NCI-H446 (cell line): Measurements from ENCODE around the gene TMEM120B.
A peak's percentile ranks its signal among the peaks of the same experiment; 100 is the strongest.

Experiments used
- DNase-seq, 2 experiments: peaks; one replicate each; lab custom pipeline; 2025; lab: John Stamatoyannopoulos, UW

TMEM120B gene

DNA sequence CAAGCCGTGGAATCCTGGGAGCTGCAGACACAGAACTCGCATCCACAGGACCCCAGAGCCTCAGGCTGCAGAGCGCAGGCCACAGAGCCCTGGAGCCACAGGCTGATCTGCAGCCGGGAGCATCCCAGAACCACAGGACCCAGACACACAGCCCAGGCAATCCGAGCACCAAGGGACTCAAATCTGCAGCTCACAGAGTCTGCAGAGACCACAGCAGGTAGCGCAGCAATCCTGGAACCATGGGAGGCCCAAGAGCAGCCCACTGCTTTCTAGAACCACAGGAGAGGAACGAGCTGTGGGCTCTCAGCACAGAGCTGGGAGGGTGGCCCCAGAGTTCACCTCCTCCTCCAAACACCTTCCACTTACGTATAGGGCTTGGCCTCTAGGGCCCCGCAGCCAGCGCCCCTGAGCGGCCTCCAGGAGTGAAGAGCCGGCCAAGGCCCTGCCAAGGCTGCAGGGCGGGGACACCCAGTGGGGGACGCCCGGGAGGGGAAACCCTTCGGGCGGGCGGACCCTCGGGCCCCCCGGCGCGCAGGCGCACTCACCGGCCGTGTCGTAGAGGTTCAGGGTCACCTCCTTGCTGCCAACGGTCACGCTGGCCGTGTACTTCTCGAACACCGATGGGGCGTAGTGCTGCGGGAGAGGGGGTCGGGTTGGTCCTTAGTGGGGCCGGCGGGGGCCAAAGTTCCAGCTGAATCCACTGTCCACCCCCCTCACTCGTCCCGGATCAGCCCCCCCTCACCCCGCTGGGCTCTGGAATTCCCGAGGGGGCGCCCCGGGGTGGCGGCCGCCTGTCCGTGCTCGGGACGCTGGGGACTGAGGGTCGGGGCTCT is 80.3 kb downstream of the TMEM120B start:
- DNase-seq: no peak

DNA sequence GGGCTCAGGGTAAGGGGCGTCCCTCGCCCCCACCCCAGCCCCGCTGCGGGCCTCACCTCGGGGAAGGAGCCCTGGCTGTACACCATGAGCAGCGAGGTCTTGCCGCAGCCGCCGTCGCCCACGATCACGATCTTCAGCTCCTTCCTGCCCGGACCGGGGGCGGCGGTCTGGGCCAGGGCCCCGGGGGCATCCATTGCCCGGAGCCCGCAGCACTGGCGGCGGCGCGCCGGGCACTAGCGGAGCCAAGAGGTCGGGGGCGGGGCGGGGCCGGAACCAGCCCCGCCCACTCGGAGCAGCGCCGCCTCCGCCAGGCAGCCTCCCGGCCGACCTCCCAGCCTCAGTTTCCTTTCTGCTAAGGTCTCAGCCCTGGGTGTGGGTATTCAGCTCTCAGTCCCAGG is 80.9 kb downstream of the TMEM120B start, which contains the start of gene RHOF:
RHOF (minus strand) TSS at position 249 of the 398 bp plus-strand sequence; CDS start at position 194, 55 bp downstream.
- no peak for DNase-seq

DNA sequence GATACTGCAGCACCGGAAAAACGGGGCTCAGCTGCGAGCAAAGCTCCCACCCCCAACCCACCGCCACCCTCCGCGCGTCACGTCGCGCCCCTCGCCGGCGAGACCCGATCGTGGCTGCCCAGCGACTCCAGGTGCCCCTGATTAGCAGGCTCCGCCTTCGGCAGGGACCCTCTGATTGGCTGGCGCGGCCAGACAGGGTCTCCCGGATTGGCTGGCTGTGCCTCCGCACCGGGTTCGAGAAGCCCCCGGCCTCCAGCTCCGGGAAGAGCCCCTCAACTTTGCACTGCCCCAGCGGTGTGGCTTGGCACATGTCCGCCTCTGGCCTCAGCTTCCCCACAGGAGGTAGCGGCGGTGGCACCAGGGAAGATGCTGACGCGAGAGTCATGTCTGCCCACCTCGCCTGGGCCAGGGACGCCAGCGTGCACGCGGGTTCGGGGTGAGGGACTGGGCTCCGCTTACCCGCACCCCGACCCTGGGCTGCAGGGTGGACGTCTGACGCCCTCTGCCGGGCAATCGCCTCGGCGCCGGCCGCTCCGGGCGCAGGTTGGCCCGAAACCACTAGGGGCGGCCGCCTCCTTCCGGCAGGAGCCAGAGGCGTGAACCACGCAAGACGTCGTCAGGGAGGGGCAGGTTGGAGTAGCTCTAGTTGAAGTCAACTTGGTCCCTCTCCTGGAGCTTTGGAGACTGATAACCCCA is 81.4 kb downstream of the TMEM120B start:
- DNase-seq: peak; percentile 64 to 91

DNA sequence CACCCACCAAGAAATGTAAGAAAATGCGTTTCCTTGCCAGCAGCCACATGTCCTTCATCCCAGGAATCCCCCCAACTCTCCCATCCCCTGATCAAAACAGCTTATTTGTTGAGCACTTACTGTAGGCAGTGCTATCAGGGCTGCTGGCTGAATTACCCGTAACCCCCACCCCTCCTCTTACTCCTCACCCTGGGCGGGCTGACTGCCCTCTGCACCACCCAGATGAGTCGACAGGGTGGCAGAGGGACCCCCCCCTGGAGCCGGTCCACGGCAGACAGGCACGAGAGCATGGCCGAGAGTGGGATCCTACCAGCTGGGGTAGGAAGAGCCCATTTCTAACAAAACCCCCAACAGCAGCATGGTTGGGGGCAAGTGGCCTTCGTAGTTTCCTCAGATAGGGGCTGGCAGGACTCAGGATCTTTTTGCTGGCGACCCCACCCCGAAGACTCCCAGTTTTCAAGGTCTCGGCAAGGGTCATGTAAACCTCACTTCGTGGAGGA is 82.0 kb downstream of the TMEM120B start:
- DNase-seq: no peak

DNA sequence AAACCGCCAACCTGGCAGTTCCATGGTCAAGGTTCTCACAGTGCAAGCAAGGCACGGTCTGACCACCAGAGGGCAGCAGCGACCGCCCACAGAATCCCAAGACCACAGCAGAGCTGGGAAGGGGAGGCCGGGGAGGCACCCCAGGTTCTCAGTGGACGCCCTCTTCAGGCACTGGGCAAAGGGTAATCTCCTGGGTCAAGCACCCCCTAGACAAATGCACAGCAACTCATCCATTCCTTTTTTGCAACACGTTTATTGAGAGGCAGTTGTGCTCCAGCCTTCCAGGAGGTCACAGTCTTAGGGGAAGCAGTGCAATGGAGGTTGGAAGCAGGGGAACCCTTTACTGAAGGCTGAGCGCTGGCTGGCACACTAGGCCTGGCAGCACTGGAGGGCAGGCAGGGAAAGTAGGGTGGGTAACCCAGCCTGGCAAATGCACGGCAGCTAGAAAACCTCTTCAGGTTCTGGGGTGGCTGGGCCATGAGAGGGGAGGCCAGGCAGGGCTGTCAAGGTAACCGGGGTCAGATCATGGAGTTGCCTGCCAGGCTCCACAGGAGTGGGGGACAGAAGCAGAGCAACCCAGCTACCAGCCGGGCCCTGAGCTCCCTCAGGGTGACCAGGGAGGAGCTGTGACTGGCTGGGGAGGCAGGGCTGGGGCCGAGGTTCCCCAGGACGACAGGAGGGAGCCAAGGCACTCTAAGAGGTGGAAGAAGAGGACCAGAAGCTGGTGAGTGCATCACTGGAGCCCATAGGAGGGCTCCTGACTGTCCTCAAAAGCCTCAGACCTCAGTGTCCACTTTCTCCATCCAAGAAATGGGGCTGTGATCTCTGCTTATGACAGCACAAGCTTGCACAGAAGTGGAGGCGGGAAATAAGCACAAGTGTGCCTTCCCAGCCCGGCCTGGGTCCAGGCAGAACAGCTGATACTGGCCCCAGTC is 82.7 kb downstream of the TMEM120B start:
- DNase-seq: peak; percentile 71 to 78

DNA sequence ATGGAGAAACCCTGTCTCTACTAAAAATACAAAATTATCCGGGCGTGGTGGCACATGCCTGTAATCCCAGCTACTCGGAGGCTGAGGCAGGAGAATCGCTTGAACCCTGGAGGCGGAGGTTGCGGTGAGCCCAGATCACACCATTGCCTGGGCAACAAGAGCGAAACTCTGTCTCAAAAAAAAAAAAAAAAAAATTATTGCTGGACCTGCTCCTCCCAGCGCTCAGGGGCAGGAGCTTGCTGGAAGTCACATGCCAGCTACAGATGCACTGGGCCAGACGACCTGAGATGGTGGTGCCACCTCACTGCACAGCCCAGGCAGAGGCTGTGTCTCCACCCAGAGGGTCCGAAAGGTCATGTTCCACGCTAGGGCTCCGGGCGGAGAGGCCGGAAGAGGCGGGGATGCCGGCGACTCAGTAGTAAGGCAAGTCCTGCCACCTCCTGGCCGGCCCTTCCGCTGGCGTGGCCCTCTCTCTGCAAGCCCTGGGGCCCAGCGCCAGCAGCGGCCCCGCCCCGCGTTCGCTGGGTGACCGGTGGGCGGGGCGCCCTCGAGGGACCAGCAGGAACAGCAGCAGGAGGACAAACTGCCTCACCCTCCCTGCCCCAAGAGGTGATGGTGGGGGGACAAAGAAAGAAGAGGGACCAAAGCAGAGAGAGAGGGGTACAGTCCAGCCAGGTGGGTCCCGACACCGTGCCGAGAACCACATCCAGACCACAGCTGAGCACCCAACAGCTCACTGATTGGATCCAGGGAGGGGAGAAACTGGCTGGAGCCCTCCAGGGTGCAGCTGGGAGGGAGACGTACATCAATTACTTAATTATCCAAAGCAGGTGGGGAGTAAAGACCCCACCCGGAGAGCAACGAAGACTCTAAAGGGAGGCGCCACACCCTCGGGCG is 84.6 kb downstream of the TMEM120B start:
- DNase-seq: no peak

DNA sequence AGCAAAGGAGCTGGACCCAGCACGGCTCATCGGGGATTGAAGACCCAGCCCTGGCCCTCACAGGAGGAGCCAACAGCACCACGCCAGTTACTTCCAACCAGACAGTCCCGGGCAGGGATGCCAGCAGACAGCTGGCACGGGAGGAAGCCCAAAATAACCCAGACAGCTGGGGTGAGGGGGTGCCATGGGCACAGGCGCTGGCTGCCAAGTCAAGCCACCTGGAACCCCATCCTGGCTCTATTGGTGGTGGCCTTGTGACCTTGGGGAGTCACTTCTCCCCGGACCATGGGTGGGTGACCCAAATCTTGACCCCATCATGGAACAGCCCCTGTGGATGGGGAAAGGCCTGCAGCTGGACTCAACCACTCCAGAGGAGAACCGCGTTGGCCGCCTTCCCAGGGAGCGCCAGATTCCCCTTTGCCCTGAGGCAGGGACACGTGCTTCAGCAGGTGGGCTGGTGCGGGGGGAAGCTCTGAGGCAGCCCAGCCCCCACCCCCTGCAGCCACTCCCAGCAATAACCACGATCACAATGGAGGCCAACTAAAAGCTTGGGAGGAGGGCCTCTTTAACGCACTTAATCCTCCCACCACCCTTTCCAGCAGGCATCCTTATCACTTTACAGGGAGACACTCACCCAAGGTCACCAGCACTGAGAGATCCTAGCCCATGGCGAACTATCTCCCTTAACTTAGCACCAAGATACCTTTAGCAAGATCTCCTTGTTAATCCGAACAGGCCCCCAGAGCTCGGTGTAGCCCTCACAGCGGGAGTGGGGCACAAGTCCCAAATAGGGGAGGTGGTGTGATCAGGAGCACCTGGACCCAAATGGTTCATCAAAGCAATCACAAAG is 85.6 kb downstream of the TMEM120B start:
- peak; percentile 49 to 85 for DNase-seq

DNA sequence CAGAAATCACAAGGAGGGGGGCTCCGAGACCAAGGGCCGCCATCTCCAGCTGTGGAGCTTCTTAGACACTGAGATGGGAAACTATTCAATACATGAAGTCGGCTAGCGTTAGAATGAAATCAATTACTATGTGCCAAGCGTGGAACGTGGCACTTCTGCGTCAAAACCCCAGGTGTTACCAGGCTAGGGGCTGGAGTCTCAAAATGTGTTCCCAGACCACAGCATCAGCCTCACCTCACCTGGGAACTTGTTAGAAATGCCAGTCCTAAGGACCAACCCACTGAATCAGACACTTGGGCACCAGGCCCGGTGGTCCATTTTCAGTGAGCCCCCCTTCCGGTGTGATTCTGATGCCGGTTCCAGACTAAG is 86.2 kb downstream of the TMEM120B start:
- no peak for DNase-seq

DNA sequence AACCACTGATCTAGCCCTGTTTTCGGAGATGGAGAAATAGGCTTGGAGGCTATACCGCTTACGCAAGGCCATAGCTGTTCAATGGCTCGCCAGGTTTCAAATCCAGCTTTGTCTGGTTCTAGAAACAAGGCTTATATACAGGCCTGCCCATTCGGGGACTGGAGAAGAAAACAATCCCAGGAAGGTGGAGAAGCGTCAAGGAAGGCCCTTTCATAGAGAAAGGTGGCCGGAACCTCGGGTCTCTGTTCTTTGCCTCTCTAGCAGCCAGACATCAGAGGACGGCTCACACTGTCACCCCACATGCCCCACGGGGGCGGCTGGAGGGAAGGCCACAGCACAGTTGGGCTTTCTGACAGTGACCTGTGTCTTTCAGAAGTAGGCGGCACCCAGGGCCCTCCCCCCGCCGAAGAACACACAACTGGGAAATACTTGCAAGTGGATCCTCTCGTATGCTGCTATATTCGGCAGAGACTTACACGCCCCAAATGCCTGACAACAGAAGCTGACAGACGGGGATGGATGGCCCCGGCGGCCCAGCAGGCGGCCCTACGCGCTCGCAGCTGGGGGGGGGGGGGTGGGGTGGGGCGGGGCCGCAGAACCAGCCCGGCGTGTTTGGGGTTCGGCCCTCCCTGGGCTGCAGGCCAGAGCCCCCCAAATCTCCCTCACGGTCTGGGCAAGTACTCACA is 86.7 kb downstream of the TMEM120B start:
- peak; percentile 38 to 71 for DNase-seq

DNA sequence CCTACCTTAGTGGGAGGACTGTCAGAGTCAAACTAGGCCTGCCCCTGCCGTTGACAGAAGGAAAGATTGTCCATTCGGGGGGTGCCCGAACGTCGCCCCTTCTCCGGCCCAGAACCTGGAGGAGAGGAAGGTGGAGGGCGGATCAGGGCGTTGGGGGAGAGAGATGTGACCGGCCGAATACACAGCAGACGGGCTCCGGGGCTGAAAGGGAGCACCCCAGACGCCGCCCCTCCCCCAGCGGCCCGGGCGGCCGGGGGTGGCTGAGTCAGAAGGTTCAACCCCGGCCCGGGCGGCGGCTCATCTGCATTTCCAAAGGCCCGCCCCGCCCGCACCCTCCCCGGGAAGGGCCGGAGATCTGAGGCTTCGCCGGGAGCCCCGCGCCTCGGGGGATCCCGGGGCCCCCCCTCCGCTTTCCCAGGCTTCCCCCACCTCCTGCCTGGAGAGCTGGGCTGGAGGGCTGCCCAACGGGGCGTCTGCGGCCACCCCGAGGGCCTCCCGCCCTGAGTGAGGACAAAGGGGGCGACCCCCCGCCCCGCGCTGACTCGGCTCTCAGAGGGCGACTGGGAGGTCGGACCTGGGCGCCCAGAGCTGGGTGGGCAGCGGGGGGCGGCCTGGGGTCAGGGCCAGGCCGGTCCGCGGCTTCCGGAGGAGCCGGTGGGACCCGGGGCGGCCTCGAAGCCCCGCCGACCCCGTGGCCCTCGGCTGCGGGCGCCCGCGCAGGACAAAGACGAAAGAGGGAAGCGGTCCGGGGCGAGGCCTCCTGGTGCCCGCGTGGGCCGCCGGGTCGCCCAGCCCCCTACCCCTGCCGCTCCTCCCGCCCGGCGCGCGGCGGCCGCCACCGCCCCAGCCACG is 87.5 kb downstream of the TMEM120B start:
- DNase-seq: peak; percentile 59 to 76

DNA sequence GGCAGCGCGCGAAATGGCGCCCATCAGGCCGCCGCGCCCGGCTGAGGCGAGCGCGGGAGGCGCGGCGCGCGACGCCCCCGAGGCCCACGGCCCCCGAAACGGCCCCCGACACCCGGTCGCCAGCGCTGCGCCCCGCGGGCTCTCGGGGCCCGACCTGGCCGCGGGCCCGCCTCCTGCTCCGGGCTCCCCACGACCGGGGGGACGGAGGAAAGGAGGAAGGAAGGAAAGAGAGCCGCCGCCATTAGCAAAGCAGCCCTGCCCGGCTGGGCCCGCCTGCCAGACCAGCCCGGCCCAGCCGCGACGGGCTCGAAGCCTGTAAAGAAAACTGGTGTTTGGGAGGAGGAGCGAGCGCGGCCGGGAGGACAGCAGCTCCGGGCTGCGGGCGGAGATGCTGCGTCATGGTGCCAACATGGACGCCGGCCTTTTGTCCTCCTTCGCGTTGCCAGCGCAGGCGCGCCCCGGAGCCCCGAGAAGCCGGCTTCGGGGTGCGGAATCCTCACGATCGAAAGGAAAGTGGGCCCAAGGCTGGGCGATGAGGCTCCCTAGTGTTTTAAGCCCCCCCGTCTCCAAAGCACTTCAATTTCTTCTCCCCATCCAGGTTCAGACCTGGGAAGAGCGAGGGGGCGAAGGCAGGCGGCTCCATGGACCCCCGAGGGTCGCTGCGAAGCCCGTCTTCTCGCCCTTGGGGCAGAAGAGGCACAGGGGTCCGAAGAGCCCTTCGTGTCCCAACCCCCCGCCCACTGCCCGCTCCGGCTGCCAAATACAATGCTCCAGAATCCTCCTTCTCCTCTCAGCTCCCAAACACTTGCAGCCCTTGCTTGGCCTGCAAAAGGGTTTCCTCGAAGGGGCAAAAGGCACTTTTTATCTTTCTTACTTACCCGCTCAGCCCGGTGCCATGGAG is 88.4 kb downstream of the TMEM120B start:
- peak; percentile 20 to 75 for DNase-seq

DNA sequence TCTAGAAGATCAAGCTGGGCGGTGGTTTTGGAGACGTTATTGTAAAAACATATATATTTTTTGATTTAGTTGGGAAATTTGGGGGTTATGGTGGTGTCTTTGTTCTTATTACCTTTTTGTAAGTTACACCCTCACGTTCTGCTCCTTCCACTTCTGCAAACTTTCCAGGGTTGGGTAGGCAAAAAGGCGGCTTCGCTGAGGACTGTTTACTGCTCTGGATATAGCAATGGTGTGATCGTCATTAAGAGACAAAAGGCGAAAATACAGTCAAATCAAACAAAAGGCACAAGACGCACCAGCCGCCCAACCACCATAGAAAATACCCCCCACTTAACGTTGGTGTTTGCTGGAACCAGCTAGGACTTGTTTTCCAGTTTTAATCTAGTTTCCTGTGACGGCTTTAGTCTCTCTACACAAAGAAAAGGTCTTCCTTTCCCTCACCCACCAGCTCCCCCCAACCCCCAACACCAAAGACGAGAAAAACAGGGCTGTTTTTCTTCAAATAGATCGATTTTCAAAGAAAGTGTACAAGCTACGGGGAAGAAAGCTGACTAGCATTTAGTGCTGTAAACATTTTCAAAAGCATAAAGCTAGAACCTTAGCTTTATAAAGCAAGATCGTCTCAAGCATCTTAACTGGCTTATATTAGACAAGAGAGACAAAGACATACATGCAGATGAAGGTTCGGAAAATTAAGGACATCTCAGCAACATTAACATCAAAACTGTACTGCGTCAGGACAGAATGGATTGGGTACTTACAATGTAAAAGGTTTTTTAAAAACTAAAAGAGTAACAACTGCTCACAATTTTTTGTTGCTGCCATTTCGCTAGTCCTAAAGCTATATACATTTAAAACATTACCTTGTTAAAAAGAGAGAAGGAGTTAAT is 89.3 kb downstream of the TMEM120B start:
- no peak for DNase-seq

DNA sequence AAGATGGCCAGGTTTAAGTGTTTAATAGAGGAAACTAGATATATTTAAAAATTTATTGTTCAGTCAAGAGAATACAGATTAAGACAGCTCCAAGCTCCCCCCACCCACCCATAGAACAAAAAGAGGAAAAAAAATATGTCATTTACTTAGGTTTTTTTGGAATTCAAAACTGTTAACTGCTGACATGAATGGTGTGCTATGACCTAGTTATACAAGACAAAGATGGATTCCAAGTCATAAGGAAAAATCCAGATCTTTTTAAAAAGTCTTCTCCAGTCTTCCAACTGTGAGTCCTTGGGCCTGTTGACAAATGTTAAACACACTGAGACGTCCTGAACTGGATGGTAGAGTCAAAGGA is 89.9 kb downstream of the TMEM120B start:
- no peak for DNase-seq

DNA sequence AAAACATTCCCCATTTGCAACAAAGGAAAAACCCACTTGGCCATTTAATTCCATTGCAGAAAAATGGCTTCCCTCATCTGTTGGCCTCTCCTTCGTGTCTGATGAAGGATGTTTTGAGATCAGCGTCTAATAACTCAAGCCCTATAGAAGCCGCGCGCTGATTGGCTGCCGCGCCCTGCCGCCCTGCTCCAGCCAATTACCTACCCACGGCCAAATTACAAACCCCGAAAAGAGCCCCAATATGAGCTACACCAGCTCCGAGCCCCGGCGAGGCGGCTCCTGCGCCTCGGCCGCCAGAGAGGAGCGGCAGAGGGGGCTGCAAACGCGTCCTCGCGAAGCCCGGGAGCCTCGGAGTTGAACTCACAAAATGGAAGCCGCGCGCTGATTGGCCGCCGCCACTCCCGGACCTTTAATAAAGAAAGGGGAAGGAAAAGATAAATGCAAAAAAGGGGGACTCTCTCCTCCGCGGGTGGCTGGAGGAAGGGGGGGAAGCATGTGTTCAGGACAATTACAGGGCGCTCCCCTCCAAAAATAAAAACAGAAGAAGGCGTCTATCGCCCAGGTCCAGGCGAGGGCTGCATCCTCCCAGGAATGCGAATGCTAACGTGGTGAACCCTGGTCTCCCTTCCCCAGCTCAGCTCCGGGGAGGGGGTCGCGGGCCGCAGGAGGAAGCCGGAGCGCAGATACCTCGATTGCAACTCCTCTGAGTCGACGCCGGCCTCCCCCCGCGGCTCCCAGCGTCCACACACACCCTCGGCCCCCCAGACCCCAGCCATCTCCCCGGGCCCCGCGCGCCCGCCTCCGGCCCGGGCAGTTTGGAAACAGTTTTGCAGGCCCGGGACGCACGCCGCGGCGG is 90.5 kb downstream of the TMEM120B start:
- DNase-seq: peak; percentile 74 to 94

DNA sequence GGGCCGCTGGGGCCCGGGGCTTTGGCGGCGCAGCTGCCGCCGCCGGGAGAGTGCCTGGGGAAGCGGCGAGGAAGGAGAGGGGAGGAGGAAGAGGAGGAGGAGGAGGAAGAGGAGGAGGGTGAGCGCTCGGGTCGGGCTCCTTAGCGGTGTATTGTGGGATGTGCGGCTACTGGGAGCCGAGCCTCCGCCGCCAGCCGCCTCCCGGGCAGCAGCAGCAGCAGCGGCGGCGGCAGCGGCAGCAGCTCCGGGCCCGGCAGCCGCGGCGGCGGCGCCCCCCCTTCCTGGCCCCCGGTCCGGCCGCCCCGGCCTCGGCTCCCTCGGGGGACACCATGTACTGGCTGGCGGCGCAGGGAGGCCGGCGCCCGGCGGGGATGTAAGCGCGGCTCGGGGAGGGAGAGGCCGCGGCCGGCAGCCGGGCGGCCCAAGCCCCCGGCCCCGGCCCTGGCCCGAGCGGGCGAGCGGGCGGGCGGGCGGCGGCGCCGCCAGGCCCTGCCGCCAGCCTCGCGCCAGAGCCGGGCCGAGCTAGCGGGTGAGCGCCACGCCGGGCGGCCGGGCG is 91.4 kb downstream of the TMEM120B start, which contains the start of gene SETD1B:
SETD1B (plus strand) TSS at position 149 of the 556 bp plus-strand sequence. CDS start 729 bp downstream, outside the sequence.
- peak in 1 of 2 experiments; percentile 32 for DNase-seq
